Liver (tissue), 3 donors: ENCODE data around the gene RPTOR.

Experiments used
- ATF3 ChIP-seq: IDR thresholded peaks from 2 replicates; pipeline ENCODE4 v1.6.1; 2016; ENCODE audit warnings: antibody characterized with exemption
- CTCF ChIP-seq: fragments of 150-350 bp; IDR thresholded peaks from 2 replicates; pipeline ENCODE4 v1.5.1; 2017; ENCODE audit warnings: improper control_type of control experiment, low read depth, low read length; ENCODE audit not compliant: missing input control
- GABPA ChIP-seq, 2 donors: IDR thresholded peaks in 1 of 2; conservative IDR thresholded peaks in 1 of 2; 2 replicates each; pipeline ENCODE4 v1.6.1; 2016; ENCODE audit warnings: antibody characterized with exemption in 2 of 2, mild to moderate bottlenecking in 1 of 2, moderate library complexity in 1 of 2
- RAD21 ChIP-seq, 2 donors: IDR thresholded peaks; 2 replicates each; pipeline ENCODE4 v1.6.1; 2016; ENCODE audit warnings: antibody characterized with exemption in 2 of 2, mild to moderate bottlenecking in 2 of 2
- TAF1 ChIP-seq: conservative IDR thresholded peaks from 2 replicates; pipeline ENCODE4 v1.6.1; 2016; ENCODE audit warnings: antibody characterized with exemption, mild to moderate bottlenecking
- YY1 ChIP-seq: IDR thresholded peaks from 2 replicates; pipeline ENCODE4 v1.6.1; 2016; ENCODE audit warnings: antibody characterized with exemption, mild to moderate bottlenecking
- TF ChIP-seq, protein P1 (sequence below): IDR thresholded peaks from 2 replicates; pipeline ENCODE4 v1.6.1; 2016; ENCODE audit warnings: antibody characterized with exemption, mild to moderate bottlenecking
- donor health status: healthy.
- donor health status: healthy.

DNA sequence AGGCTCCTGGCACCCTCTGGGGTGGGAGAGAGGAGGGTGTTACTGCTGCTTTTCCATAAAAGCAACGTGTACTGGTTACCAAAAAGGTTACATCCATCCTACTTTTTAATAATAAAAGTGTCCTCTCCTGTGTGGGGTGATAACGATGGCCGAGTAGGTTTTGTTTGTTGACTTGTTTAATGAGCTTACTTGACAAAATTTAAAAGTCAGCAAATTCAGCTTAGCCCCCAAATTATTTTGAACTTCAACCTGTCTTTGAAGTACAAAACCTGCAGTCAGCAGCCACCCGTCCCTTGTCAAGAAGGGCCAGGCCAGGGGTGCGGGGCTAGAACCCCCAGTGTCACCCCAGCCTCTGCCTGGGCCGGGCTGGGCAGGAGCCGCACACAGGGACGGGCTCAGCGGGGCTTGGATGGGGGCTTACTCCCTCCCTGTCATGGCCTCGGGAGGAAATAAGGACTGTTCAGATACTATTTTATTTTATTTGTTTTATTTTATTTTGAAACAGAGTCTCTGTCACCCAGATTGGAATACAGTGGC lies 343.1 kb downstream of the RPTOR start:
- TF ChIP-seq CTCF, result no peak
- no peak for TF ChIP-seq GABPA (IDR thresholded peaks at IDR 0.05 in 1 of 2, conservative IDR thresholded peaks at IDR 0.05 in 1 of 2)
- no peak for TF ChIP-seq YY1
- no peak for TF ChIP-seq RAD21 (IDR thresholded peaks at IDR 0.05)
- TF ChIP-seq ATF3, result no peak
- TF ChIP-seq, protein P1, sequence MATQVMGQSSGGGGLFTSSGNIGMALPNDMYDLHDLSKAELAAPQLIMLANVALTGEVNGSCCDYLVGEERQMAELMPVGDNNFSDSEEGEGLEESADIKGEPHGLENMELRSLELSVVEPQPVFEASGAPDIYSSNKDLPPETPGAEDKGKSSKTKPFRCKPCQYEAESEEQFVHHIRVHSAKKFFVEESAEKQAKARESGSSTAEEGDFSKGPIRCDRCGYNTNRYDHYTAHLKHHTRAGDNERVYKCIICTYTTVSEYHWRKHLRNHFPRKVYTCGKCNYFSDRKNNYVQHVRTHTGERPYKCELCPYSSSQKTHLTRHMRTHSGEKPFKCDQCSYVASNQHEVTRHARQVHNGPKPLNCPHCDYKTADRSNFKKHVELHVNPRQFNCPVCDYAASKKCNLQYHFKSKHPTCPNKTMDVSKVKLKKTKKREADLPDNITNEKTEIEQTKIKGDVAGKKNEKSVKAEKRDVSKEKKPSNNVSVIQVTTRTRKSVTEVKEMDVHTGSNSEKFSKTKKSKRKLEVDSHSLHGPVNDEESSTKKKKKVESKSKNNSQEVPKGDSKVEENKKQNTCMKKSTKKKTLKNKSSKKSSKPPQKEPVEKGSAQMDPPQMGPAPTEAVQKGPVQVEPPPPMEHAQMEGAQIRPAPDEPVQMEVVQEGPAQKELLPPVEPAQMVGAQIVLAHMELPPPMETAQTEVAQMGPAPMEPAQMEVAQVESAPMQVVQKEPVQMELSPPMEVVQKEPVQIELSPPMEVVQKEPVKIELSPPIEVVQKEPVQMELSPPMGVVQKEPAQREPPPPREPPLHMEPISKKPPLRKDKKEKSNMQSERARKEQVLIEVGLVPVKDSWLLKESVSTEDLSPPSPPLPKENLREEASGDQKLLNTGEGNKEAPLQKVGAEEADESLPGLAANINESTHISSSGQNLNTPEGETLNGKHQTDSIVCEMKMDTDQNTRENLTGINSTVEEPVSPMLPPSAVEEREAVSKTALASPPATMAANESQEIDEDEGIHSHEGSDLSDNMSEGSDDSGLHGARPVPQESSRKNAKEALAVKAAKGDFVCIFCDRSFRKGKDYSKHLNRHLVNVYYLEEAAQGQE, result no peak
- no peak for TF ChIP-seq TAF1
